HG03196 (cell line): Measurements from ENCODE around the gene SORL1-AS1.
A peak's percentile ranks its signal among the peaks of the same experiment; 100 is the strongest.

Source experiments
- ATAC-seq: cut with Tn5 transposase; IDR thresholded peaks from one replicate; pipeline ENCODE4 v1.9.1; 2021; ENCODE audit not compliant: unreplicated experiment

SORL1-AS1 gene

GRCh38 chr11:121453589-121454299 lies 977 bp upstream of the SORL1-AS1 start:
- no peak for ATAC-seq

- ATAC-seq, result peak; percentile 51
These were observed 670 bp downstream of the SORL1-AS1 start, which contains the start of gene SORL1 for GRCh38 chr11:121451986-121452608. TSS of gene SORL1 (plus strand) at chr11:121452314. CDS start at chr11:121452332, 18 bp downstream.

- ATAC-seq, result no peak
These were observed 1.4 kb downstream of the SORL1-AS1 start for GRCh38 chr11:121451178-121451985.

GRCh38 chr11:121450401-121450800 lies 2.4 kb downstream of the SORL1-AS1 start:
- no peak for ATAC-seq

GRCh38 chr11:121449626-121450025 lies 3.1 kb downstream of the SORL1-AS1 start:
- ATAC-seq, result no peak

GRCh38 chr11:121449123-121449522 lies 3.6 kb downstream of the SORL1-AS1 start:
- no peak for ATAC-seq

GRCh38 chr11:121448431-121448941 lies 4.3 kb downstream of the SORL1-AS1 start:
- ATAC-seq, result no peak

GRCh38 chr11:121448011-121448410 lies 4.8 kb downstream of the SORL1-AS1 start:
- no peak for ATAC-seq

GRCh38 chr11:121446752-121447156 lies 6.0 kb downstream of the SORL1-AS1 start:
- ATAC-seq, result no peak

- ATAC-seq, result peak; percentile 11
These were observed 7.5 kb downstream of the SORL1-AS1 start for GRCh38 chr11:121445071-121445768.

GRCh38 chr11:121444526-121444925 lies 8.2 kb downstream of the SORL1-AS1 start:
- no peak for ATAC-seq

- ATAC-seq, result no peak
These were observed 9.0 kb downstream of the SORL1-AS1 start for GRCh38 chr11:121443688-121444275.

- ATAC-seq, result no peak
These were observed 11.2 kb downstream of the SORL1-AS1 start for GRCh38 chr11:121441521-121441920.

- no peak for ATAC-seq
These were observed 13.0 kb downstream of the SORL1-AS1 start for GRCh38 chr11:121439759-121440158.

GRCh38 chr11:121439337-121439736 lies 13.4 kb downstream of the SORL1-AS1 start:
- ATAC-seq, result no peak

GRCh38 chr11:121437686-121438078 lies 15.1 kb downstream of the SORL1-AS1 start:
- no peak for ATAC-seq

GRCh38 chr11:121437018-121437685 lies 15.6 kb downstream of the SORL1-AS1 start:
- no peak for ATAC-seq

GRCh38 chr11:121435551-121436511 lies 16.9 kb downstream of the SORL1-AS1 start:
- ATAC-seq, result no peak

GRCh38 chr11:121435132-121435531 lies 17.6 kb downstream of the SORL1-AS1 start:
- no peak for ATAC-seq
